SK-N-SH treated with all-trans-retinoic acid at 6 μM for 48 hours (cell line): ENCODE results near the gene BUB1.
"Not testable (repeated sequence)": the region's sequence is repeated elsewhere in the genome, so short reads cannot be mapped to it uniquely, and the experiment has no call there.

ENCODE experiments used
- ATAC-seq: fragments of 200-7000 bp; cut with Tn5 transposase; 3 replicates; pipeline ENCODE4 v1.9.1; 2020; ENCODE audit warnings: mild to moderate bottlenecking, moderate library complexity

Gene BUB1

DNA sequence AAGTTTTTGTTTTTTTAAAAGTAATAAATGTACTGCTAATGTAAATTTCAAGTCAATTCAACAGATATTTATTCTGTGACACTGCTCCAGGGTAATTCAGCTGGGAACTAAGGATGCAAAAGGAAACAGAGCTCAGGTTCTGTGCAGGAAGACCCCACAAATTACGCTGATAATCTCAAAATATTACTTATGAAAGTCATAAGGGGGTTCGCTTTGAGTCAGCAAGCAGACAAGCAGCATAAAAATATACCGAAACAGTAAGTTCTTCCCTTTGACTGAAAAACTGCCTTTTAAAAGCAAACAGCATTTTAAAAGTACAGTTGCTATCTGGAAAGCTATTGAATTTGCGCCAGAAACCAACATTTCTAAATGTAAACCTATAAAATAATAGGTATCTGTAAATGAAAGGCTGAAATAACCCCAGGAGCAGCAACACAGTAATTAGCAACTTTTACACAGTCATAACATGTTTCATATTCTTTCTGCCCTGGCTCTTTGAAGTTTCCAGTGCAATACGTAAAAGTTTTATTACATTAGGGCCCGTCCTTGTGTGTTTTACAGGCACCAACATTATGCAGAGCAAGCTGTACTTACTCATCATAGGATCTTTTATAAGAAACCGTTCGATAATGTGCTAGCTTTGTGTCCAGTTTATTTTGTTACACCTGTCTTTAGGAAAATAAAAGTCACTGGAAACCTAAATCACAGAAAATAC lies 68.9 kb downstream of the BUB1 start:
- not testable (repeated sequence) for ATAC-seq

DNA sequence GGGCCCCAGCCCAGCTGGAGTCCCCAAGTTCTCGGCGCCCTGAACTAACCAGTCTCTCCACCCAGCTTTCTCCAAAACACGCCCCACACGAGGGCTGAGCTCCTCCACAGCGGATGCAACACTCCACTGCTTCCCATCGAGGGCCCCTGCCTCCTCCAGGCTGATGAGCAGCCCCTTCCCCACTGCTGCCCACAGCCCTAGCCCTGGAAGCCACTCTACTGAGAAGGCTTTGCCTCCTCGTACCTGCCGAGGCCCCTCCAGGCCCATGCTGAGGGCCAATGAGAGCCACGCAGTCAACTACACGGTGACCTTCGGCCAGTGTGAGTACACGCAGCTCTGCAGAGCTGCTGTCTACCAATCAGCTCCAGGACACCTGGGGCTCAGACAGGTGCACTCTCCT lies 72.8 kb downstream of the BUB1 start:
- not testable (repeated sequence) for ATAC-seq

DNA sequence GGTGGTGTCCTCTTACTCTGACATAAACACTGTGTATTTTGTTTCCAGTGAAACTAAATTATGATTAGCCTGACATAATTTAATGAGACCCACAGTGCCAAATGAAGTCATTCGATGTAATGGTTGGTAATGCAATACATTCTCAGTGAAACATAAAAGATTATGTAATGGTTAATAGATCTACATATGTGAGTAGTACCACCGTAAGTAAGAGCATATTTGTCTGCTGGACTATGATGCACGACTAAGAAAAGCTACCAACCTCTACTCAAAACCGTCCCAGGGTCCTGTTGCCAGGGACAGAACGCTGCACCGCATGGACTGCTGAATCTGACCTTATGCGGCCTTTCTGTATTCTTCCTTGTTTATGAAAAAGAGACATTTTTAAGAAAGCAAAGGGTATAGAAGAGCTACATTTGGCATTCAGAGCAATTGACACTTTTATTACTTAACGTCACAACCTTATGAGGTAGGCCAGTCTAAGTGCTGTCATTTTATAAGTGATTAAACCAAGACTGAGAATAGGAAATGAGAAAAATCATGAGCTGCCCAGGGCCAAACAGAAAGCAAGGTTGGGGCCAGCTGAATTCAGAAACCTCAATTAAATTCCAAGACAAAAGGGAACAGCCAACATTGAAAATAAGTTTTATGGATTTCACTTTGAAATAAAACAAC lies 73.8 kb downstream of the BUB1 start:
- not testable (repeated sequence) for ATAC-seq

DNA sequence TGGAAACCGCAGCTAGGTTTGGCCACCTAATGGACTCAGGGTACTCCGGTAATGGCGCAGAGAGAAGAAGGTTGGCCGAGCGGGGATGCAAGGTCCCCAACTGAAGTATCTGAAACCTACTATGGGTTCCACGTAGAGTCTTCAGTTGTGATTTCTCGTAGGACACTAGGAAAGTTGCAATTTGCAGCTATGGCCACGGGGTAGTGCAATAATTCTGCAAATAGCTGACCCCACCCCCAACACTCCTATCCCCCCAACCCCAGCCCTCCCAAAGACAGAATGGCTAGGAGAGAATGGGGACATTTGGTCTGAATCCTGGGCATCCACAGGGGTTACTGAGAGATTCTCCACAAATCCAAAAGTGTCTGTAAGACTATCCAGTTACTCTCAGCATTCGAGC lies 75.7 kb downstream of the BUB1 start:
- ATAC-seq = not testable (repeated sequence)

DNA sequence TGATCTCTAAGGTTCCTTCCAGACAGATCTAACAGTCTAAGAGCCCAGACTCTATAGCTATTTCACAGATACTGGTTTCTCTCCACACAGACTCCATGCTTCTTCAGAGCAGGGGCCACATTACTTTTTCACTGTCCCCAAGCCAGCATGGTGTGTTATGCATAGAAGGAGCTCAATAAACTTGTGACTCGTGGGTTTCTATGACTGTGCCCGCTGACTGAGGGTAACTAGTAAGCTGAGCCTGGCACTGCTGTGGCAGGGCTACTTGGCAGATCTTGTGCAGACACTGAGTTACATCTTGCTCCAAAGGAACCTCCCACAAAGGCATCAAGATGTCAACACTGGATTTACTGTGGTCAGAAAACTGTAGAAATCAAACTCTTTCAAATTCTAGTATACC lies 85.9 kb downstream of the BUB1 start:
- not testable (repeated sequence) for ATAC-seq

DNA sequence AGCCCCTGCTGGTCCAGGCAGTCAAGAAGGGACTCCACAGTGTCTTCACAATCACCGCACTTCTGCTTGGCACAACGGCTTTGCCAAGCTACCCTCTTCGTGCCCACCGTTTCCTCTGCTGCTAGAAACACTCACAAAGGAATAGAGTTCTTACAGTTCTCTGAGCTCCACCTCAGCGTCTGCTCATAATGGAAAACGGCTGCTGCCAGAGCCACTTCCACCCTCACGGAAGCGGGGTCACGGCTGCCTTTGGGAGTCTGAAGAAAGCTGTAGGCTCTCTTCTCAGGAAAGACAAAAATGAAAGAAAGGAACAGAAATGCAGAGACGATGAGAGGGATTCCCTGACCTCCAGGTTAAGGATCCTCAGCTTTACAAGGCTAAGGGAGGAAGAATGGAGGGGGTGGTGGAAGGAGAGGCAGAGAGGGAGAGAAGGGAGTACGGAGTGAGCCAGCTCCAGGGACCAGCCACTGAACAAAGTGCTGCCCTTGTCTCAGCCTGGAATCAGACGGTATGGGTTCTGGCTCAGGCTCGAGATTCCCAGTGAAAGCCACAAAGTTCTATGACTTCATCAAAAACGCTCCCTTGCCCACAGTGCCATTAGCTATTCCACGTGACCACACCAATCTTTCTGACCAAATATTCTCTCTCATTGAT lies 88.1 kb downstream of the BUB1 start:
- ATAC-seq = not testable (repeated sequence)

DNA sequence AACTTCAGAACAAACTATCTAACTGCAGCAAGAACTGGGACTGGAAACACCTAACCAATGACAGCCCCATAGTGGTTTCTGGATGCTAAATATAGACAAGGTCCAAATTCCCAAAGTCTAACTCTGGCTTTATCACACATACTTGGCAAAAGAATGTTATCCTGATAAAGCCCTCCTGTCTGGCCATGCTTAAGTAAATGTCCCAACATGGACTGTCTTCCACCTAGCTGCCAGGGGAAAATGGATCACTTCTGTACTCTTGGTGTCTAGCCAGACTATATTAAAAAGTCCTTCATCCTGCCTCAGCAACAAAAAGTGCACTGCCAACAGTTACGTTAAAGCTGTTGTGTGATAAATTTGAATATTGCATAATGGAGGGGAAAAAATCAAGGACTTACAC lies 89.3 kb downstream of the BUB1 start:
- not testable (repeated sequence) for ATAC-seq
